ENCODE data around the gene HDAC4. TPM values are rescaled to one million over a fixed set of nuclear protein-coding genes. Genes with fewer than 3 reads are reported as not detected.

HDAC4 gene
- total RNA-seq, 1 donor from 2014 or later, result 33.9 TPM

GRCh38 chr2:239326831-239327535, 73.8 kb downstream of the HDAC4 start:
- peak; percentile 80 for ATAC-seq

- no peak for ATAC-seq
Measured at GRCh38 chr2:239324456-239324855, 76.4 kb downstream of the HDAC4 start.

- no peak for ATAC-seq
Measured at GRCh38 chr2:239323447-239323846, 77.4 kb downstream of the HDAC4 start.

GRCh38 chr2:239322416-239323086, 78.3 kb downstream of the HDAC4 start:
- ATAC-seq, result no peak

- ATAC-seq, result no peak
Measured at GRCh38 chr2:239321596-239322415, 79.0 kb downstream of the HDAC4 start.

GRCh38 chr2:239318790-239319661, 81.8 kb downstream of the HDAC4 start:
- peak; percentile 80 for ATAC-seq

- no peak for ATAC-seq
Measured at GRCh38 chr2:239318151-239318611, 82.6 kb downstream of the HDAC4 start.

GRCh38 chr2:239316562-239317465, 84.0 kb downstream of the HDAC4 start:
- ATAC-seq, result no peak

- no peak for ATAC-seq
Measured at GRCh38 chr2:239315308-239315707, 85.5 kb downstream of the HDAC4 start.

GRCh38 chr2:239313776-239314175, 87.0 kb downstream of the HDAC4 start:
- ATAC-seq, result no peak

- no peak for ATAC-seq
Measured at GRCh38 chr2:239312741-239313667, 87.8 kb downstream of the HDAC4 start.

GRCh38 chr2:239312081-239312511, 88.7 kb downstream of the HDAC4 start:
- no peak for ATAC-seq

GRCh38 chr2:239311132-239312040, 89.4 kb downstream of the HDAC4 start:
- ATAC-seq, result no peak

- no peak for ATAC-seq
Measured at GRCh38 chr2:239310401-239311061, 90.3 kb downstream of the HDAC4 start.

- no peak for ATAC-seq
Measured at GRCh38 chr2:239309398-239310245, 91.2 kb downstream of the HDAC4 start.

GRCh38 chr2:239308661-239309397, 92.0 kb downstream of the HDAC4 start:
- no peak for ATAC-seq
